Skeletal muscle cell (primary cell): ENCODE results near the gene PDCD1LG2.

Experiments
- DNase-seq: peaks from one replicate; pipeline ENCODE4 v3.0.0-alpha.2; 2010; ENCODE audit warnings: low read depth
- H3K4me3 ChIP-seq: 2 replicates; pipeline ENCODE4 v1.5.1; 2011; ENCODE audit warnings: low read depth, mild to moderate bottlenecking, control low read depth, low read length, moderate library complexity

PDCD1LG2 gene

GRCh38 chr9:5586391-5586802 lies 76.1 kb downstream of the PDCD1LG2 start:
- H3K4me3 ChIP-seq: no peak overlapping the region
- no peak for DNase-seq

- no peak overlapping the region for H3K4me3 ChIP-seq
- peak; percentile 58 for DNase-seq
These were observed 76.7 kb downstream of the PDCD1LG2 start for GRCh38 chr9:5587024-5587423.

- DNase-seq: no peak
These were observed 81.9 kb downstream of the PDCD1LG2 start for GRCh38 chr9:5592231-5592630.

GRCh38 chr9:5592904-5593303 lies 82.6 kb downstream of the PDCD1LG2 start:
- no peak for DNase-seq
- H3K4me3 ChIP-seq: no peak overlapping the region

More at GRCh38 chr9:5592231-5592630, 81.9 kb downstream of the PDCD1LG2 start:
- H3K4me3 ChIP-seq: no peak overlapping the region

- no peak overlapping the region for H3K4me3 ChIP-seq
- DNase-seq: no peak
These were observed 83.6 kb downstream of the PDCD1LG2 start for GRCh38 chr9:5593904-5594303.

- H3K4me3 ChIP-seq: no peak overlapping the region
- no peak for DNase-seq
These were observed 85.8 kb downstream of the PDCD1LG2 start for GRCh38 chr9:5596173-5596572.

- DNase-seq: no peak
- no peak overlapping the region for H3K4me3 ChIP-seq
These were observed 98.2 kb downstream of the PDCD1LG2 start for GRCh38 chr9:5608298-5609225.

- no peak overlapping the region for H3K4me3 ChIP-seq
These were observed 98.9 kb downstream of the PDCD1LG2 start for GRCh38 chr9:5609226-5609596.

GRCh38 chr9:5610491-5610890 lies 100.2 kb downstream of the PDCD1LG2 start:
- no peak for DNase-seq
- no peak overlapping the region for H3K4me3 ChIP-seq

More at GRCh38 chr9:5609226-5609596, 98.9 kb downstream of the PDCD1LG2 start:
- no peak for DNase-seq

GRCh38 chr9:5611321-5612184 lies 101.2 kb downstream of the PDCD1LG2 start:
- DNase-seq: no peak
- no peak overlapping the region for H3K4me3 ChIP-seq

- no peak for DNase-seq
- no peak overlapping the region for H3K4me3 ChIP-seq
These were observed 101.8 kb downstream of the PDCD1LG2 start for GRCh38 chr9:5612185-5612530.

GRCh38 chr9:5614192-5614591 lies 103.9 kb downstream of the PDCD1LG2 start:
- DNase-seq: no peak
- H3K4me3 ChIP-seq: no peak overlapping the region

GRCh38 chr9:5614985-5615384 lies 104.7 kb downstream of the PDCD1LG2 start:
- H3K4me3 ChIP-seq: no peak overlapping the region

GRCh38 chr9:5617749-5618148 lies 107.4 kb downstream of the PDCD1LG2 start:
- no peak overlapping the region for H3K4me3 ChIP-seq
- DNase-seq: no peak

More at GRCh38 chr9:5614985-5615384, 104.7 kb downstream of the PDCD1LG2 start:
- DNase-seq: no peak

GRCh38 chr9:5620494-5620893 lies 110.2 kb downstream of the PDCD1LG2 start:
- H3K4me3 ChIP-seq: no peak overlapping the region
- DNase-seq: no peak
